ENCODE measurements around the gene SYTL5.

DNA sequence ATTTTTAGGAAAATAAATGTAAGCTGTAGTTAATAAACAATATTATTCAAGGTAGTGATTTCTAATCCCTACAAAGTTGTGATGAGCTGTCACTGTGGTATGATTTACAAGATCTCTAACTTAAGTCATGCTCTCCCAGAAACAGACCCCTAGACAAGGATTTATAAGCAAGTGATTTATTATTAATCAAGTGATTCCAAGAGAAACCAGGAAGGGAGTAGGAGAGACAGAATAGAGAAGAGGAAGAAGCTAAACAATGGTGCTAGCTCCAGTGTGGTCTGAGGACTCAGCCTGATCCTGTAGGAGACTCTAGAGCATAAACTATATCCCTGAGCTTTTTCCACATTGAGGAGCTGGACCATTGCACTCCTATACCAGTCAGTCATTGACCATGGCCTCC lies 73.1 kb downstream of the SYTL5 start:
- TF ChIP-seq EZH2phosphoT487 (IDR thresholded peaks at IDR 0.05; ENCODE audit: borderline replicate concordance, low read length) (no peak), EZH2 (IDR thresholded peaks at IDR 0.05; ENCODE audit: low read length, unreplicated experiment) (no peak)
- TF ChIP-seq, protein P1, sequence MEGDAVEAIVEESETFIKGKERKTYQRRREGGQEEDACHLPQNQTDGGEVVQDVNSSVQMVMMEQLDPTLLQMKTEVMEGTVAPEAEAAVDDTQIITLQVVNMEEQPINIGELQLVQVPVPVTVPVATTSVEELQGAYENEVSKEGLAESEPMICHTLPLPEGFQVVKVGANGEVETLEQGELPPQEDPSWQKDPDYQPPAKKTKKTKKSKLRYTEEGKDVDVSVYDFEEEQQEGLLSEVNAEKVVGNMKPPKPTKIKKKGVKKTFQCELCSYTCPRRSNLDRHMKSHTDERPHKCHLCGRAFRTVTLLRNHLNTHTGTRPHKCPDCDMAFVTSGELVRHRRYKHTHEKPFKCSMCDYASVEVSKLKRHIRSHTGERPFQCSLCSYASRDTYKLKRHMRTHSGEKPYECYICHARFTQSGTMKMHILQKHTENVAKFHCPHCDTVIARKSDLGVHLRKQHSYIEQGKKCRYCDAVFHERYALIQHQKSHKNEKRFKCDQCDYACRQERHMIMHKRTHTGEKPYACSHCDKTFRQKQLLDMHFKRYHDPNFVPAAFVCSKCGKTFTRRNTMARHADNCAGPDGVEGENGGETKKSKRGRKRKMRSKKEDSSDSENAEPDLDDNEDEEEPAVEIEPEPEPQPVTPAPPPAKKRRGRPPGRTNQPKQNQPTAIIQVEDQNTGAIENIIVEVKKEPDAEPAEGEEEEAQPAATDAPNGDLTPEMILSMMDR (conservative IDR thresholded peaks at IDR 0.05; ENCODE audit: low read depth, low read length), result no peak
